ENCODE measurements around the gene PEG3. TPM values are rescaled to one million over a fixed set of nuclear protein-coding genes. Genes with fewer than 3 reads are reported as not detected.

Gene PEG3
- total and polyA plus RNA-seq, 2 of the 13 experiments (the other 11 are each of a cell fraction or from before 2014, with no cell fraction given) = 217 to 394 TPM

- TF ChIP-seq, protein P1, sequence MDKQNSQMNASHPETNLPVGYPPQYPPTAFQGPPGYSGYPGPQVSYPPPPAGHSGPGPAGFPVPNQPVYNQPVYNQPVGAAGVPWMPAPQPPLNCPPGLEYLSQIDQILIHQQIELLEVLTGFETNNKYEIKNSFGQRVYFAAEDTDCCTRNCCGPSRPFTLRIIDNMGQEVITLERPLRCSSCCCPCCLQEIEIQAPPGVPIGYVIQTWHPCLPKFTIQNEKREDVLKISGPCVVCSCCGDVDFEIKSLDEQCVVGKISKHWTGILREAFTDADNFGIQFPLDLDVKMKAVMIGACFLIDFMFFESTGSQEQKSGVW (CRISPR knock-in tag; IDR thresholded peaks at IDR 0.05; ENCODE audit: borderline replicate concordance) = no peak
- TF ChIP-seq SOX6 (IDR thresholded peaks at IDR 0.05) = no peak
- no peak for TF ChIP-seq SOX6 (CRISPR knock-in tag; IDR thresholded peaks at IDR 0.05)
- no peak for TF ChIP-seq ZNF260 (CRISPR knock-in tag; IDR thresholded peaks at IDR 0.05; ENCODE audit: borderline replicate concordance, low read depth)
- TF ChIP-seq ZNF24 (IDR thresholded peaks at IDR 0.05) = no peak
These were observed 27.0 kb downstream of the PEG3 start (continued) for GRCh38 chr19:56813531-56813930.

DNA sequence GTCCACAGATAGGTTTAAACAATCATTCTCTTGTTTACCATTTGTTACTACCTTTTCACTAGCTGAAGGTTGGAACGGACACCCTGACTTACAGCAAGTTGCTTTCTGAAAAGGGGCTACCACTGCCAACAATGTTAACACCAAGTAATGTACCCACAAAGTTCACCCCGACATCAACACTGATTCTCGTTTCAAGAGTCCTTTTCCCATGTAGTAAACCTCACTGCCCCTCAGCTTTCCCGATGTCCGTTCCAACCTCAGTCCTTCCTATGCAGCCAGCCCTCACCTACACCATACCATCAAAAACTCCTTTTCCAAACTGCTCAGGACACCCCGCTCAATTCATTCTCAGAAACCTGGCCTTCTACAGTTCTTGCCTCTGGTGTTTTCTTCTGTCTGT, 29.0 kb downstream of the PEG3 start:
- Histone ChIP-seq H3K79me2 (ENCODE audit: insufficient read depth, low read length) (no peaks in the 10 kb centered on the region), H3K9me3 (ENCODE audit: low read length) (peaks cover 29% of the 10 kb centered on the region), H3K4me3 (replicated peaks in 1 of 3; ENCODE audit: insufficient read depth in 1 of 3, low read depth in 2 of 3, low read length in 3 of 3) (no peak overlapping the region), H3K27me3 (ENCODE audit: control insufficient read depth in 1 of 2, insufficient read depth in 2 of 2, low read length in 2 of 2) (no peaks in the 10 kb centered on the region), H4K20me1 (ENCODE audit: insufficient read depth, low read length) (peaks cover 21% of the 10 kb centered on the region), H3K27ac (ENCODE audit: extremely low read length, insufficient read depth, low read length) (peak overlapping the region; percentile 22), H3K4me2 (ENCODE audit: low read depth, low read length) (no peak overlapping the region), H2AFZ (ENCODE audit: low read length) (no peak overlapping the region), H3K4me1 (ENCODE audit: insufficient read depth, low read length) (no peaks in the 10 kb centered on the region), H3K9ac (ENCODE audit: insufficient read depth, low read depth, low read length) (no peak overlapping the region), H3K36me3 (replicated peaks in 1 of 2; ENCODE audit: control insufficient read depth in 1 of 2, insufficient read depth in 2 of 2, low read length in 2 of 2) (peaks cover 11 to 48% of the 10 kb centered on the region in 2 experiments)
- ChIA-PET CTCF (ENCODE audit: low intra/inter-chr PET ratio, low total read pairs) (no interaction called here), POLR2A (no interaction called here)
- TF ChIP-seq RBFOX2 (IDR thresholded peaks at IDR 0.05; ENCODE audit: low read depth, low read length) (peak; percentile 62), AGO1 (IDR thresholded peaks at IDR 0.05; ENCODE audit: low read depth, low read length, poor library complexity, severe bottlenecking) (no peak), AGO2 (optimal IDR thresholded peaks at IDR 0.05; ENCODE audit: low read depth, low read length) (peak; percentile 72), POLR2AphosphoS5 (IDR thresholded peaks at IDR 0.05; ENCODE audit: low read depth, low read length) (peak; percentile 47; the same call in 1 of the 2 replicates), POLR2A (IDR thresholded peaks at IDR 0.05; ENCODE audit: insufficient read depth in 1 of 2, low read depth in 2 of 2, low read length in 2 of 2) (peak; percentile 23 to 40; a peak in 1 of 4 replicates), SMC3 (IDR thresholded peaks at IDR 0.05; ENCODE audit: low read length) (no peak), POLR2G (IDR thresholded peaks at IDR 0.05; ENCODE audit: low read depth, low read length) (peak; percentile 67), RBM22 (optimal IDR thresholded peaks at IDR 0.05; ENCODE audit: low read length) (peak; percentile 99)
- FAIRE-seq = no peak
- DNase-seq (ENCODE audit: low spot score) = no peak
- no TSS peak for BruUV-seq (replicated peaks)
- ATAC-seq = no peak
- 36% methylated on average over 6 of the region's 6 CpGs for whole genome bisulfite sequencing (ENCODE audit: low lambda C conversion rate)
- intact Hi-C loops (cut with micrococcal nuclease; ENCODE audit: unreplicated experiment) = no loop called here
- in situ Hi-C loops (cut with HindIII; ENCODE audit: extremely low pct_ligation_motif_present, low pct_unique_long_range_greater_than_20kb) = no loop called here

All from HepG2 (cell line).